A549 treated with Mapracorat at 1 μM for 4 hours (cell line): ENCODE results near the gene STON1. TPM values are rescaled to one million over a fixed set of nuclear protein-coding genes. Genes with fewer than 3 reads are reported as not detected.

Source experiments
- total RNA-seq: library from RNA; stranded (reverse); fragments of 200-300 nt; extraction: Qiagen RNA extraction; gene quantifications from 5 replicates; pipeline ENCODE4 v1.2.3, GENCODE V29; 2022

The STON1 gene, protein sequence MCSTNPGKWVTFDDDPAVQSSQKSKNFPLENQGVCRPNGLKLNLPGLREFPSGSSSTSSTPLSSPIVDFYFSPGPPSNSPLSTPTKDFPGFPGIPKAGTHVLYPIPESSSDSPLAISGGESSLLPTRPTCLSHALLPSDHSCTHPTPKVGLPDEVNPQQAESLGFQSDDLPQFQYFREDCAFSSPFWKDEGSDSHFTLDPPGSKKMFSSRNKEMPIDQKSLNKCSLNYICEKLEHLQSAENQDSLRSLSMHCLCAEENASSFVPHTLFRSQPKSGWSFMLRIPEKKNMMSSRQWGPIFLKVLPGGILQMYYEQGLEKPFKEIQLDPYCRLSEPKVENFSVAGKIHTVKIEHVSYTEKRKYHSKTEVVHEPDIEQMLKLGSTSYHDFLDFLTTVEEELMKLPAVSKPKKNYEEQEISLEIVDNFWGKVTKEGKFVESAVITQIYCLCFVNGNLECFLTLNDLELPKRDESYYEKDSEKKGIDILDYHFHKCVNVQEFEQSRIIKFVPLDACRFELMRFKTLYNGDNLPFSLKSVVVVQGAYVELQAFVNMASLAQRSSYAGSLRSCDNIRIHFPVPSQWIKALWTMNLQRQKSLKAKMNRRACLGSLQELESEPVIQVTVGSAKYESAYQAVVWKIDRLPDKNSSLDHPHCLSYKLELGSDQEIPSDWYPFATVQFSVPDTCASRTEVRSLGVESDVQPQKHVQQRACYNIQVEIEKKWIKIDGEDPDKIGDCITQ
- 0.33 to 0.55 TPM (median 0.41 TPM) in 5 replicates for total RNA-seq

DNA sequence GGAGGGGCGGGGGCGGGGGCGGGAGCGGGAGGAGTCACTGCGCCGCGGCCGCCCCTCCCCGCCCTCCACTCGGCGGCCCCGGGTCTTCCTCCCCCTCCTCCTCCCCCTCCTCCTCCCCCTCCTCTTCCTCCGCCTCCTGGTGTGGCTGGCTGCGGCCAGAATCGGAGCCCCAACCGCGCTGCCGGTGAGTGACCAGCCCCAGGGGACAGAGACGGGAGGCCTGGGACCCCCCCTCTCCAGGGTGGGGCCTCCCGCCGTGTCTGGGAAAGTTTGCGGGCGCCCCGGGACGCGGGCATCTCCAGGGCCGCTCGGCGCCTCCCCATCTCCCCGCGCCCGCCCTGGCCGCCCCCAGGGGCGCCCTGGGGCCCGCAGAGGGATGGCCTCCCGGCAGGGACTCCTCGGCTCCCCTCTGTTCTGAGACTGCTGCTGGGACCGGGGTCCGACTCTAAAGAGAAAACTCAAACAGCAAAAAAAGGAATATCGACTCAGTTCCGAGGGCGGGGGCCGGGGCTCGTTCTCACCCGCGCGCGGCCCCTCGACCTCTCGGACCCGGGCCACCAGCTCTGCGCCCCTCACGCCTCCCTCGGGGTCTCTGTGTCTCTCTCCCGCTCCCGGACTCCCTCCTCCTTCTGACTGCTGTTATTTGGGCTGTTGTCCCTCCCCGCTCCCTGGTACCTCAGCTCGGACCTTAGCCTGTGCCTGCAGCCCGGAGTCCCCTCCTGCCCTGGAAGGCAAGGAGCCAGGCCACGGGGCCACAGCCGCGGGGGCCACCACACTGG, at the start of gene STON1:
Gene STON1 (plus strand): TSS at position 122 of the 779 bp plus-strand sequence. CDS start 50,480 bp downstream, outside the sequence.

DNA sequence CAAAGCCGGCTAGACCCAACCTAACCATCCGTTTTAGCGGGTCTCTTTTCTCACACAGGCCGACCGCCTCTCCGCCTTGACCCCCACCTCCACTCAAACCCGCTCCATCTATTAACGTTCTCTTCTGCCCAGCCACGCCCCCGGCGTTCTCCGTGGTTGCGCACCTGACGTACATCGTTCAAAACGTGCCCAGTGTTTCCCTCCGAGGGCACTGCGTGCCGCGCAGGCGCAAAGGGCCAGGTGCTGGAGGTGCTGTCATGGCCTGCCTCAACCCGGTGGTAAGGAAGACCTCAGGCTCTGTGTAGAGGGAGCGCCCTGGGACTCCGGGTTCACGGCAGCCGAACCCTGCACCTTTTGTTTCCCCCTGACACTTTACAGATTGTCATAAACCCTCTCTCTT, 87.7 kb downstream of the STON1 start, which contains the start of gene GTF2A1L:
Gene GTF2A1L (plus strand): TSS at position 239 of the 400 bp plus-strand sequence. CDS start 19 bp downstream, at position 258.

Other genes with a start within 250 kb of the STON1 start
- gene FOXN2, start 215.5 kb upstream of the STON1 start, total RNA-seq, result 9.5 to 20.2 TPM (median 12.2 TPM) in 5 replicates
- 10.7 to 15.0 TPM (median 14.7 TPM) in 5 replicates for gene PPP1R21, start 89.4 kb upstream of the STON1 start, total RNA-seq
- not detected in 5 replicates for gene GTF2A1L, start 87.7 kb downstream of the STON1 start, total RNA-seq
- gene LHCGR, start 225.6 kb downstream of the STON1 start, total RNA-seq, result not detected in 5 replicates